Stimulated activated CD8-positive, alpha-beta memory T cell treated with anti-CD3 and anti-CD28 coated beads, Interleukin-15, amount 100 ng/mL, for 1 hour (primary cell): ENCODE measurements around the gene DPP6.

Experiments
- DNase-seq: peaks from one replicate; pipeline ENCODE4 v3.0.0-alpha.2; 2020; ENCODE audit warnings: low read depth

The DPP6 gene

GRCh38 chr7:154859747-154860620, 807.8 kb downstream of the DPP6 start:
- DNase-seq: no peak

GRCh38 chr7:154860621-154861375, 808.6 kb downstream of the DPP6 start:
- no peak for DNase-seq

- no peak for DNase-seq
These were observed 809.4 kb downstream of the DPP6 start for GRCh38 chr7:154861589-154861988.

- DNase-seq: no peak
These were observed 810.1 kb downstream of the DPP6 start for GRCh38 chr7:154862153-154862791.

GRCh38 chr7:154863766-154864522, 811.7 kb downstream of the DPP6 start:
- no peak for DNase-seq

- DNase-seq: no peak
These were observed 812.3 kb downstream of the DPP6 start for GRCh38 chr7:154864523-154864891.

- no peak for DNase-seq
These were observed 813.9 kb downstream of the DPP6 start for GRCh38 chr7:154865984-154866685.

- DNase-seq: no peak
These were observed 814.9 kb downstream of the DPP6 start for GRCh38 chr7:154867068-154867467.

GRCh38 chr7:154868921-154869320, 816.7 kb downstream of the DPP6 start:
- DNase-seq: no peak

- no peak for DNase-seq
These were observed 817.2 kb downstream of the DPP6 start for GRCh38 chr7:154869436-154869835.

- no peak for DNase-seq
These were observed 819.3 kb downstream of the DPP6 start for GRCh38 chr7:154871507-154871906.

- no peak for DNase-seq
These were observed 819.9 kb downstream of the DPP6 start for GRCh38 chr7:154871928-154872750.

GRCh38 chr7:154872811-154873499, 820.8 kb downstream of the DPP6 start:
- DNase-seq: no peak

- no peak for DNase-seq
These were observed 821.4 kb downstream of the DPP6 start for GRCh38 chr7:154873500-154874121.

GRCh38 chr7:154874409-154875113, 822.4 kb downstream of the DPP6 start:
- DNase-seq: no peak

GRCh38 chr7:154875297-154875696, 823.1 kb downstream of the DPP6 start:
- DNase-seq: no peak

- no peak for DNase-seq
These were observed 824.3 kb downstream of the DPP6 start for GRCh38 chr7:154876516-154876915.

GRCh38 chr7:154877031-154877430, 824.8 kb downstream of the DPP6 start:
- DNase-seq: no peak

- DNase-seq: no peak
These were observed 827.4 kb downstream of the DPP6 start for GRCh38 chr7:154879629-154880028.
